Vagina (tissue), 2 donors: Measurements from ENCODE around the gene SLC12A7. TPM values are rescaled to one million over a fixed set of nuclear protein-coding genes. Genes with fewer than 3 reads are reported as not detected.
"Not testable (repeated sequence)": the region's sequence is repeated elsewhere in the genome, so short reads cannot be mapped to it uniquely, and the experiment has no call there.

Experiments
- DNase-seq, 2 donors: peaks; one replicate each; pipeline ENCODE4 v3.0.0-alpha.2; 2017; ENCODE audit errors: extremely low spot score in 2 of 2
- H3K27ac ChIP-seq: fragments of 200-600 bp; sonication (generic); one replicate; pipeline ENCODE4 v1.5.1; 2019
- H3K27me3 ChIP-seq: fragments of 200-600 bp; sonication (generic); one replicate; pipeline ENCODE4 v1.5.1; 2019
- H3K36me3 ChIP-seq, 2 donors: fragments of 200-600 bp; sonication (generic); one replicate each; pipeline ENCODE4 v1.5.1; 2017 to 2019
- H3K4me1 ChIP-seq: fragments of 200-600 bp; sonication (generic); one replicate; pipeline ENCODE4 v1.5.1; 2019
- H3K4me3 ChIP-seq, 2 donors: fragments of 200-600 bp; sonication (generic); 1 replicate in 1 of 2; 2 replicates in 1 of 2; pipeline ENCODE4 v1.5.1; 2016 to 2019
- H3K9me3 ChIP-seq: fragments of 200-600 bp; sonication (generic); one replicate; pipeline ENCODE4 v1.5.1; 2019
- CTCF ChIP-seq, 3 experiments: fragments of 450-650 bp in 2 of 3; fragments of 200-600 bp in 1 of 3; sonication (generic) in 1 of 3; IDR thresholded peaks; one replicate each; pipeline ENCODE4 v1.5.1; 2017 to 2019; ENCODE audit warnings: antibody characterized with exemption in 3 of 3, mild to moderate bottlenecking in 2 of 3, moderate library complexity in 2 of 3
- POLR2A ChIP-seq, 2 donors: fragments of 450-650 bp; IDR thresholded peaks; one replicate each; pipeline ENCODE4 v1.6.1; 2017; ENCODE audit warnings: antibody characterized with exemption in 2 of 2, mild to moderate bottlenecking in 2 of 2, moderate library complexity in 2 of 2
- POLR2AphosphoS5 ChIP-seq, 2 donors: sonication (generic); formaldehyde crosslinking; IDR thresholded peaks; one replicate each; pipeline ENCODE4 v1.9.0; 2017; ENCODE audit warnings: antibody characterized with exemption in 2 of 2, mild to moderate bottlenecking in 2 of 2, low read depth in 1 of 2; ENCODE audit not compliant: insufficient read depth in 1 of 2
- intact Hi-C: fragments of 100-400 bp; cut with DNase I; formaldehyde crosslinking; loops from one replicate; pipeline ENCODE4 v1.15.1; 2023
- total RNA-seq: library from RNA; depleted of rRNA; stranded (reverse); fragments of >200 nt; gene quantifications from one replicate; pipeline ENCODE4 v1.2.3, GENCODE V29; 2016

SLC12A7 gene
- total RNA-seq, 1 donor from 2014 or later, result 21.6 TPM

- Histone ChIP-seq H3K36me3 (no peaks in the 10 kb centered on the region), H3K4me1 (peaks cover 51% of the 10 kb centered on the region), H3K9me3 (no peaks in the 10 kb centered on the region), H3K4me3 (no peak overlapping the region), H3K27me3 (no peaks in the 10 kb centered on the region), H3K27ac (no peak overlapping the region)
- TF ChIP-seq POLR2AphosphoS5 (IDR thresholded peaks at IDR 0.05; ENCODE audit: insufficient read depth in 1 of 2, low read depth in 1 of 2) (no peak), CTCF (IDR thresholded peaks at IDR 0.05) (no peak), POLR2A (IDR thresholded peaks at IDR 0.05) (no peak)
- intact Hi-C loops, result no loop called here
- DNase-seq, result no peak
Measured at GRCh38 chr5:1100664-1101574, 10.9 kb downstream of the SLC12A7 start.

- DNase-seq, result no peak
- Histone ChIP-seq H3K27me3 (no peaks in the 10 kb centered on the region), H3K27ac (no peak overlapping the region), H3K9me3 (no peaks in the 10 kb centered on the region), H3K36me3 (no peaks in the 10 kb centered on the region), H3K4me1 (peaks cover 43% of the 10 kb centered on the region), H3K4me3 (no peak overlapping the region)
- TF ChIP-seq POLR2AphosphoS5 (IDR thresholded peaks at IDR 0.05; ENCODE audit: insufficient read depth in 1 of 2, low read depth in 1 of 2), result no peak
- no peak for TF ChIP-seq CTCF (IDR thresholded peaks at IDR 0.05)
- TF ChIP-seq POLR2A (IDR thresholded peaks at IDR 0.05), result no peak
- intact Hi-C loops, result no loop called here
Measured at GRCh38 chr5:1099926-1100663, 11.8 kb downstream of the SLC12A7 start.

- no peak overlapping the region for H3K27ac ChIP-seq
- no peaks in the 10 kb centered on the region for H3K27me3 ChIP-seq
- TF ChIP-seq POLR2A (IDR thresholded peaks at IDR 0.05) (no peak), CTCF (IDR thresholded peaks at IDR 0.05) (no peak), POLR2AphosphoS5 (IDR thresholded peaks at IDR 0.05; ENCODE audit: insufficient read depth in 1 of 2, low read depth in 1 of 2) (no peak)
- DNase-seq, result peak in 1 of 2 donors; percentile 92
- peaks cover 33% of the 10 kb centered on the region for H3K4me1 ChIP-seq
- intact Hi-C loops, result no loop called here
- no peaks in the 10 kb centered on the region for H3K9me3 ChIP-seq
- no peaks in the 10 kb centered on the region for H3K36me3 ChIP-seq
- no peak overlapping the region for H3K4me3 ChIP-seq
Measured at GRCh38 chr5:1098986-1099597, 12.8 kb downstream of the SLC12A7 start.

GRCh38 chr5:1097988-1098385, 13.9 kb downstream of the SLC12A7 start:
- H3K4me1 ChIP-seq, result peaks cover 22% of the 10 kb centered on the region
- H3K36me3 ChIP-seq, intact Hi-C loops, H3K27ac ChIP-seq, H3K9me3 ChIP-seq, H3K27me3 ChIP-seq, H3K4me3 ChIP-seq, DNase-seq: not testable (repeated sequence)

GRCh38 chr5:1097381-1097987, 14.4 kb downstream of the SLC12A7 start:
- Histone ChIP-seq H3K4me3 (no peak overlapping the region), H3K27ac (no peak overlapping the region), H3K9me3 (no peaks in the 10 kb centered on the region), H3K36me3 (no peaks in the 10 kb centered on the region), H3K4me1 (peaks cover 17% of the 10 kb centered on the region), H3K27me3 (no peaks in the 10 kb centered on the region)
- intact Hi-C loops, result no loop called here
- DNase-seq, result no peak
- TF ChIP-seq POLR2A (IDR thresholded peaks at IDR 0.05), result no peak
- no peak for TF ChIP-seq CTCF (IDR thresholded peaks at IDR 0.05)
- no peak for TF ChIP-seq POLR2AphosphoS5 (IDR thresholded peaks at IDR 0.05; ENCODE audit: insufficient read depth in 1 of 2, low read depth in 1 of 2)
